Stimulated activated CD4-positive, alpha-beta T cell treated with anti-CD3 and anti-CD28 coated beads, TNF-alpha, amount 100 ng/mL, for 24 hours (primary cell): ENCODE measurements around the gene NCAPD2.
"Not testable (repeated sequence)": the region's sequence is repeated elsewhere in the genome, so short reads cannot be mapped to it uniquely, and the experiment has no call there.

ENCODE experiments used
- DNase-seq, 3 experiments: peaks; one replicate each; pipeline ENCODE4 v3.0.0-alpha.2; 2020; ENCODE audit warnings: low read depth in 3 of 3

The NCAPD2 gene

DNA sequence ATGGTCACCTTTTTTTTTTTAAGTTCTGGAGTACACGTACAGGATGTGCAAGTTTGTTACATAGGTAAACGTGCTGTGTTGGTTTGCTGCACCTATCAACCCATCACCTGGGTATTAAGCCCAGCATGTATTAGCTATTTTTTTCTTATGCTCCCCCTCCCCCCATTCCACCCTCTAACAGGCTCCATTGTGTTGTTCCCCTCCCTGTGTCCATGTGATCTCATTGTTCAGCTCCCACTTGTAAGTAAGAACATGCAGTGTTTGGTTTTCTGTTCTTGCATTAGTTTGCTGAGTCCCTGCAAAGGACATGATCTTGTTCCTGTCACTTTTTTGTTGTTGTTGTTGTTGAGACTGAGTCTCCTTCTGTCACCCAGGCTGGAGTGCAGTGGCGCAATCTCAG lies 3.4 kb downstream of the NCAPD2 start:
- not testable (repeated sequence) for DNase-seq

DNA sequence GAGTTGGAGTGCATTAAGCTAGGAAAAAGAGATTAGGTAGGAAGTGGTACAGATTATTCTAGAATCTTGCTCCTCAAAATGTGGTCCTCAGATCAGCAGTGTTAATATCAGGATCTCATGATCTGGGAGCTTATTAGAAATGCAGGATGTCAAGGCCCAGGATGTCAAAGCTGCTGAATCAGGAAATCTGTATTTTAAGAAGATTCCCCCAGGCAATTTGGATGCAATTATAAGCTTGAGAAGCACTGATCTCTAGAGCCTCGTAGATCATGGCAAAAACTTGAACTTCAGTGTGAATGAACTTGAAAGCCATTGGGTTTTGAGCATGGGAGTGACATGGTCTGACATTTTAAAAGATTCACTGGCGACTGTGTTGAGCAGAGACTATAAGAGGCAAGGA lies 6.6 kb downstream of the NCAPD2 start:
- no peak for DNase-seq

DNA sequence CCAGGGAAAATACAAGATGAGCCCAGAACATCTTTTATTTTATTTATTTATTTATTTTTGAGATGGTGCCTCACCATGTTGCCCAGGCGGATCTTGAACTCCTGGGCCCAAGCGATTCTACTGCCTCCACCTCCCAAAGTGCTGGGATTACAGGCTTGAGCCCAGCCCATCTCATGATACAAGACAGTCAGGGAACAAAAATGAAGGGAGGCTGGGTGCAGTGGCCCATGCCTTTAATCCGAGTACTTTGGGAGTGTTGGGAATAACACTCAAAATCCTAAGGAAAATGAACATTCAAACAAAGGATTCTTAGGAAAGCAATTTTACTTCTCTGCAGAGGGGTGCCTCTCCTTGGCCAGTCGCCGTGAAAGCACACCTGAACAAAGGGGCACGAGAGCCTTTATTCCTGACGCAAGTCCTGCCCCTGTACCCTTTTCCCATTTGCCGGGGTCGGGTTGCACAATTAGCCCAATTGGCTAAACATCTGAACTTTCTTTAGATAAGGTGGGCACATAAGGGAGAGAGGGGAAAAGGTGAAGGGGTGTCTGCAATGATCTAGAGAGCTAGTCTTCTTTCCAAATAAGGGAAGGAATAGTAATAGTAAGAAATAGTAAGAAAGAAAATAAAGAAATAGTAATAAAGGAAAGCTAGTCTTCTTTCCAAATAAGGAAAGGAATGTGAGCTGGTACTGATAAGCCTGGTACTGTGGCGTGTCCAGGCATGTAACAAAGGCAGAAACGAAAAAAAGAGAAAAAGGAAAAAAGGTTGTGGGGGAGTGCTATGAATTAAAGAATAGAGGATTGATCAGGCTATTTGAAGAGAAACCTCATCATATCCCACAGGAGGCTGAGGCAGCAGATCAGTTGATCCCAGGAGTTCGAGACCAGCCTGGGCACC lies 13.4 kb downstream of the NCAPD2 start:
- no peak for DNase-seq

GRCh38 chr12:6508087-6508486 lies 14.2 kb downstream of the NCAPD2 start:
- no peak for DNase-seq

DNA sequence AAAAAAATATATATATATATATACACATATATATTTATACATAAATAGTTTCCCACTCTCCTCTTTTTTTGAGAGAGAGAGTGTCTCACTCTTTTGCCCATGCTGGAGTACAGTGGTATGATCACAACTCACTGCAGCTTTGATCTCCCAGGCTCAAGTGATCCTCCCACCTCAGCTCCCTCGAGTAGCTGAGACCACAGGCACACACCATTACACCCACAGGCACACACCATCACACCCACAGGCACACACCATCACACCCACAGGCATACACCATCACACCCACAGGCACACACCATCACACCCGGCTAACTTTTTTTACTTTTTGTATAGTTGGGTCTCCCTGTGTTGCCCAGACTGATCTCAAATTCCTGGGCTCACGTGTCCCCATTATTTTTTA lies 26.3 kb downstream of the NCAPD2 start:
- DNase-seq = no peak

- DNase-seq = no peak
Observed at GRCh38 chr12:6522193-6522592, 28.3 kb downstream of the NCAPD2 start.

DNA sequence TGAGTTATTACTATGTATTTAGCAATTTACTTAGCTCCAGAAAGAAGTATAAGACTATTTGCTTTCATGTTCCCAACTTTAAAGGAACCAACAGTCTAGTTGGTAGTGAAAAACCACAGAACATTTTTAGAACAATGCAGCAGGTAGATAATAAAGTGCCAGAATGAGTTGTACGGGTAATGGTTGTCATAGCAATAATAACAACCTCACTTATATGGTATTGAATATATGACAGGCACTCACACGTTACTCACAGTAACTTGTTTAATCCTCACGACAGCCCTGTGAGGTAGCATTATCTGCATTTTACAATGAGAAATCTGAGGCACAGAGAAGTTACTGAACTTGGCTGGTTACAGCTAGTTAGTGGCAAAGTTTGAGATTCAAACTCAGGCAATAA lies 29.8 kb downstream of the NCAPD2 start:
- no peak for DNase-seq

GRCh38 chr12:6524648-6525047 lies 30.7 kb downstream of the NCAPD2 start:
- DNase-seq = no peak

DNA sequence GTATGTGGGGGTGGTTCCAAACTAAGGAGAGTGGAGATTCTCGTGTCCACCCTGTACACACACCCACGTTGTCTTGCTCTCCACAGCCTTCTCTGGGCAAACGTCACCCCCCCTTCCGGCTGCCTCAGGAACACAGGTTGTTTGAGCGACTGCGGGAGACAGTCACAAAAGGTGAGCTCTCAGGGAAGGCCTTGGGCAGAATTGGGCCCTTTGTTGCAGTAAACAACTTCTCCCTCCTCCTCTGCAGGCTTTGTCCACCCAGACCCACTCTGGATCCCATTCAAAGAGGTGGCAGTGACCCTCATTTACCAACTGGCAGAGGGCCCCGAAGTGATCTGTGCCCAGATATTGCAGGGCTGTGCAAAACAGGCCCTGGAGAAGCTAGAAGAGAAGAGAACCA lies 32.3 kb downstream of the NCAPD2 start:
- DNase-seq = no peak

- no peak for DNase-seq
Observed at GRCh38 chr12:6526766-6527525, 33.0 kb downstream of the NCAPD2 start.

- no peak for DNase-seq
Observed at GRCh38 chr12:6527711-6528110, 33.8 kb downstream of the NCAPD2 start.

DNA sequence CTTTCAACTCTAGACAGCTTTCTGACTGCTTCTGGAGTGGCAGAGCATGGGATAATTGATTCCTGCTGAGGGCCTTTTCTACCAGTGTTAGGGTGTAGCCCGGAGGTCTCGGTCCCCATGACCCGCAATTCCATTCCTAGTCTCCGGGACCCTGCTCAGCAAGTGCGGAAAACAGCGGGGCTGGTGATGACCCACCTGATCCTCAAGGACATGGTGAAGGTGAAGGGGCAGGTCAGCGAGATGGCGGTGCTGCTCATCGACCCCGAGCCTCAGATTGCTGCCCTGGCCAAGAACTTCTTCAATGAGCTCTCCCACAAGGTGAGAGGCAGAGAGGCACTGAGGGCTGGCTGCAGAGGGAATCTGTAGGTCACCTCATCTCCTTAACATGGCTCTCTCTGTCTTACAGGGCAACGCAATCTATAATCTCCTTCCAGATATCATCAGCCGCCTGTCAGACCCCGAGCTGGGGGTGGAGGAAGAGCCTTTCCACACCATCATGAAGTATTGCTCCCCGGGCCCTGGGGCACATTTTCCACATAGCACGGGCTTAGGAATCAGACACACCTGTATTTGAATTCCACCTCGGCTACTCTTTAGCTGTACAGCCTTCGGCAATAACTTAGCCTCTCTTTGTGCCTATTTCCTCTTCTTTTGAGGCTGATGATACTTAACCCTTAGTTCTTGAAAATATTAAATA lies 34.8 kb downstream of the NCAPD2 start:
- no peak for DNase-seq

- DNase-seq = no peak
Observed at GRCh38 chr12:6529291-6529737, 35.4 kb downstream of the NCAPD2 start.

GRCh38 chr12:6530576-6531260 lies 36.8 kb downstream of the NCAPD2 start:
- no peak for DNase-seq

DNA sequence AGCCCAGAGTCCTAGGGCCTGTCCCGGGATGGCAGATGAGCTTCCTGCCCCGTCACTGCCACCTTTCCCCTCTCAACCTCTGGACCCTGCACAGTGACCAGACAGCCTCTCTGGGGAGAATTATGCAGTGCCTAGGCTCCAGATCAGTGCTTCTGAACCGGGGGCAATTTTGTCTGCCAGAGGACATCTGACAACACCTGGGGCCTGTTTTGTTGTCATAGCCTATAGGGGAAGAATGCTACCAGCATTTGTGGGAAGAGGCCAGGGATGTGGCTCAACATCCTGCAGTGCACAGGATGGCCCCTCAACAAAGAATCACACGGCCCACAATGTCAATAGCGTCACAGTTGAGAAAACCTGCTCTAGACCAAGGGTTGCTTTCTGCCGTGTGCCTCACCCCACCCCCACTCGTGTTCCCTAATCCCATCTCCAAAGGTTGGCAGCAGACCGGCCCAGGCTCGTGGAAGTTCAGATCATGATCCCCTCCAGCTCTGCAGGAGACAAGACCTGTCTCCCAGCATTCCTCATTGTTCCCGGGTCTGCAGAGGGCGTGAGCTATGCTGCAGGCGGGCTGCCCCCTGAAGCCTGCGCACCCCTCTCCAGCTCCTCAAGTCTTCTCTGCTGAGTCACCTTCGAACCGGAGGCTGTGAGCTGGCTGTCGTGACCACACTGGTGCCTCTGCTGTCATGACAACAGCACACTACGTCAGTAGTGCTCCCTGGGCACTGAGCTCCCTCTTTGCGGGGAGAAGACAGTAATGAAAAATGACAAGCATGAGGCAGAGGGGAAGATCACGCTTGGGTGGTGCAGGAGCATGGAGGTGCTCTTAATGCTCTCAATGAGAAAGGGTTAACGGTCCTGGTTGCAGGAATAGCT lies 38.4 kb downstream of the NCAPD2 start:
- DNase-seq = peak; percentile 73 to 85 (median 77)

DNA sequence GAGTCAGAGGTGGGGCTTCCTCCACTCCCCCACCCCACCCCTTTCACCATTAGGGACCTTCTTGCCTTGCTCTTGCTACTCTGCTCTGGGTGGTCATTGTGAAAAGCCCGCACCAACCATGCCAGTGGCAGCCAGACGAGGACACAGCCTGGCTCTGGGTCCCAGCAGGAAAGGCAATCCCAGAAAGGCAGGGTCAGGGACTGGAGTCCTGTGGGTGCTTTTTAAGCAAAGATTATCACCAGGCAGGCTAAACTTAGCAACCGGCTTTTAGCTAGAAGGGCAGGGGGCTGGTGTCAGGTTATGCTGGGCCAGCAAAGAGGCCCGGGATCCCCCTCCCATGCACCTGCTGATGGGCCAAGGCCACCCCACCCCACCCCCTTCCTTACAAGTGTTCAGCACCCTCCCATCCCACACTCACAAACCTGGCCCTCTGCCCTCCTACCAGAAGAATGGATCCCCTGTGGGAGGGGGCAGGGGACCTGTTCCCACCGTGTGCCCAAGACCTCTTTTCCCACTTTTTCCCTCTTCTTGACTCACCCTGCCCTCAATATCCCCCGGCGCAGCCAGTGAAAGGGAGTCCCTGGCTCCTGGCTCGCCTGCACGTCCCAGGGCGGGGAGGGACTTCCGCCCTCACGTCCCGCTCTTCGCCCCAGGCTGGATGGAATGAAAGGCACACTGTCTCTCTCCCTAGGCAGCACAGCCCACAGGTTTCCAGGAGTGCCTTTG lies 39.2 kb downstream of the NCAPD2 start:
- DNase-seq = peak in 1 of 3 experiments; percentile 68

DNA sequence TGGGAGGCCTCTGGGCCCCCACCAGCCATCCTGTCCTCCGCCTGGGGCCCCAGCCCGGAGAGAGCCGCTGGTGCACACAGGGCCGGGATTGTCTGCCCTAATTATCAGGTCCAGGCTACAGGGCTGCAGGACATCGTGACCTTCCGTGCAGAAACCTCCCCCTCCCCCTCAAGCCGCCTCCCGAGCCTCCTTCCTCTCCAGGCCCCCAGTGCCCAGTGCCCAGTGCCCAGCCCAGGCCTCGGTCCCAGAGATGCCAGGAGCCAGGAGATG lies 39.7 kb downstream of the NCAPD2 start:
- DNase-seq = no peak

DNA sequence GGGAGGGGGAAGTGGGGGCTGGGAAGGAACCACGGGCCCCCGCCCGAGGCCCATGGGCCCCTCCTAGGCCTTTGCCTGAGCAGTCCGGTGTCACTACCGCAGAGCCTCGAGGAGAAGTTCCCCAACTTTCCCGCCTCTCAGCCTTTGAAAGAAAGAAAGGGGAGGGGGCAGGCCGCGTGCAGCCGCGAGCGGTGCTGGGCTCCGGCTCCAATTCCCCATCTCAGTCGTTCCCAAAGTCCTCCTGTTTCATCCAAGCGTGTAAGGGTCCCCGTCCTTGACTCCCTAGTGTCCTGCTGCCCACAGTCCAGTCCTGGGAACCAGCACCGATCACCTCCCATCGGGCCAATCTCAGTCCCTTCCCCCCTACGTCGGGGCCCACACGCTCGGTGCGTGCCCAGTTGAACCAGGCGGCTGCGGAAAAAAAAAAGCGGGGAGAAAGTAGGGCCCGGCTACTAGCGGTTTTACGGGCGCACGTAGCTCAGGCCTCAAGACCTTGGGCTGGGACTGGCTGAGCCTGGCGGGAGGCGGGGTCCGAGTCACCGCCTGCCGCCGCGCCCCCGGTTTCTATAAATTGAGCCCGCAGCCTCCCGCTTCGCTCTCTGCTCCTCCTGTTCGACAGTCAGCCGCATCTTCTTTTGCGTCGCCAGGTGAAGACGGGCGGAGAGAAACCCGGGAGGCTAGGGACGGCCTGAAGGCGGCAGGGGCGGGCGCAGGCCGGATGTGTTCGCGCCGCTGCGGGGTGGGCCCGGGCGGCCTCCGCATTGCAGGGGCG lies 40.2 kb downstream of the NCAPD2 start, which contains the start of gene GAPDH:
TSS of gene GAPDH (plus strand) at position 595 of the 772 bp plus-strand sequence. CDS start 316 bp downstream, outside the sequence.
- peak; percentile 77 to 90 (median 78) for DNase-seq

- no peak for DNase-seq
Observed at GRCh38 chr12:6534695-6534944, 40.7 kb downstream of the NCAPD2 start.
